GM23338 (cell line): ENCODE results near the gene CHTF8. TPM values are rescaled to one million over a fixed set of nuclear protein-coding genes. Genes with fewer than 3 reads are reported as not detected.

Source experiments
- ATAC-seq: fragments of 200-7000 bp; cut with Tn5 transposase; 3 replicates; pipeline ENCODE4 v1.9.1; 2020
- DNase-seq: peaks from one replicate; pipeline ENCODE4 v3.0.0-alpha.2; 2015; ENCODE audit warnings: low spot score
- H2AFZ ChIP-seq: fragments of 200-600 bp; sonication (generic); 2 replicates; pipeline ENCODE4 v1.8.0; 2016; ENCODE audit warnings: antibody characterized with exemption, mild to moderate bottlenecking, moderate library complexity
- H3F3A ChIP-seq: fragments of 200-600 bp; sonication (generic); replicated peaks from 2 replicates; pipeline ENCODE4 v1.8.0; 2017; ENCODE audit warnings: antibody characterized with exemption, mixed run types, low read depth
- H3K27ac ChIP-seq: fragments of 200-600 bp; sonication (generic); 2 replicates; pipeline ENCODE4 v1.6.1; 2016; ENCODE audit warnings: low read depth
- H3K27me3 ChIP-seq: fragments of 200-600 bp; sonication (generic); 2 replicates; pipeline ENCODE4 v1.8.0; 2016; ENCODE audit warnings: mild to moderate bottlenecking, mixed run types, moderate library complexity; ENCODE audit not compliant: insufficient read depth
- H3K36me3 ChIP-seq: fragments of 200-600 bp; sonication (generic); 2 replicates; pipeline ENCODE4 v1.8.0; 2016; ENCODE audit warnings: mild to moderate bottlenecking; ENCODE audit not compliant: insufficient read depth
- H3K4me1 ChIP-seq: fragments of 200-600 bp; sonication (generic); 2 replicates; pipeline ENCODE4 v1.8.0; 2016; ENCODE audit warnings: mild to moderate bottlenecking, moderate library complexity; ENCODE audit not compliant: insufficient read depth
- H3K4me2 ChIP-seq: fragments of 200-600 bp; sonication (generic); 2 replicates; pipeline ENCODE4 v1.7.1; 2017; ENCODE audit warnings: mixed run types
- H3K4me3 ChIP-seq: fragments of 200-600 bp; sonication (generic); 2 replicates; pipeline ENCODE4 v1.6.1; 2016; ENCODE audit warnings: mixed run types
- H3K79me2 ChIP-seq: fragments of 200-600 bp; sonication (generic); replicated peaks from 2 replicates; pipeline ENCODE4 v1.8.0; 2017; ENCODE audit warnings: mild to moderate bottlenecking; ENCODE audit not compliant: insufficient read depth
- H3K9me2 ChIP-seq: fragments of 200-600 bp; sonication (generic); 2 replicates; pipeline ENCODE4 v1.8.0; 2017; ENCODE audit not compliant: insufficient read depth
- H4K20me1 ChIP-seq: fragments of 200-600 bp; sonication (generic); replicated peaks from 2 replicates; pipeline ENCODE4 v1.8.0; 2017; ENCODE audit warnings: mild to moderate bottlenecking; ENCODE audit not compliant: insufficient read depth
- H3K27ac Mint-ChIP-seq: 2 replicates; pipeline ENCODE4 v1.8.0; 2020; ENCODE audit warnings: inconsistent platforms, mild to moderate bottlenecking, moderate library complexity, mixed read lengths
- H3K27me3 Mint-ChIP-seq: 3 replicates; pipeline ENCODE4 v1.8.0; 2022; ENCODE audit warnings: low read depth, mild to moderate bottlenecking, moderate library complexity, mixed read lengths, inconsistent platforms; ENCODE audit not compliant: insufficient read depth, poor library complexity
- H3K36me3 Mint-ChIP-seq: 3 replicates; pipeline ENCODE4 v1.8.0; 2021; ENCODE audit warnings: low read depth, mild to moderate bottlenecking, inconsistent platforms, moderate library complexity, mixed read lengths
- H3K4me1 Mint-ChIP-seq: 3 replicates; pipeline ENCODE4 v1.8.0; 2020; ENCODE audit warnings: mild to moderate bottlenecking, inconsistent platforms, mixed read lengths
- H3K4me3 Mint-ChIP-seq: 3 replicates; pipeline ENCODE4 v1.8.0; 2021; ENCODE audit warnings: moderate library complexity, mild to moderate bottlenecking, inconsistent platforms, mixed read lengths
- H3K9me3 Mint-ChIP-seq: 3 replicates; pipeline ENCODE4 v1.8.0; 2020; ENCODE audit warnings: moderate library complexity, mild to moderate bottlenecking, inconsistent platforms, mixed read lengths
- CREB1 ChIP-seq: fragments of 250-450 bp; sonication (Bioruptor Pico); IDR thresholded peaks from 2 replicates; pipeline ENCODE4 v1.5.0; 2020; ENCODE audit warnings: low read depth, mild to moderate bottlenecking, moderate library complexity
- CTCF ChIP-seq, 2 experiments: fragments of 200-600 bp in 1 of 2; sonication (generic) in 1 of 2; conservative IDR thresholded peaks; 2 replicates each; pipeline versions ENCODE4 v1.5.1 to v1.6.1; 2016 to 2017; ENCODE audit warnings: antibody characterized with exemption in 2 of 2, low read depth in 2 of 2, mild to moderate bottlenecking in 2 of 2, moderate library complexity in 1 of 2
- ETS1 ChIP-seq: IDR thresholded peaks from 2 replicates; pipeline ENCODE4 v1.6.1; 2016; ENCODE audit warnings: antibody characterized with exemption
- JUNB ChIP-seq: IDR thresholded peaks from one replicate; pipeline ENCODE4 v1.6.1; 2016; ENCODE audit warnings: antibody characterized with exemption; ENCODE audit not compliant: unreplicated experiment
- POLR2AphosphoS5 ChIP-seq: IDR thresholded peaks from 2 replicates; pipeline ENCODE4 v1.6.1; 2016; ENCODE audit warnings: antibody characterized with exemption, low read depth
- REST ChIP-seq: IDR thresholded peaks from one replicate; pipeline ENCODE4 v1.6.1; 2018; ENCODE audit warnings: antibody characterized with exemption; ENCODE audit not compliant: unreplicated experiment
- polyA plus RNA-seq: library from polyadenylated mRNA; unstranded; fragments of >200 nt; fragmentation: Nextera tagmentation; extraction: Ambion mirVana; gene quantifications from 2 replicates; pipeline ENCODE4 v1.2.1, GENCODE V29; 2016
- total RNA-seq: library from RNA; depleted of rRNA; stranded (reverse); fragments of >200 nt; shearing (Covaris generic); gene quantifications from 2 replicates; pipeline ENCODE4 v1.2.3, GENCODE V29; 2014

The CHTF8 gene
- total and polyA plus RNA-seq, 2 experiments from 2014 or later: 24.4 to 155 TPM

- no peak overlapping the region for H3K27ac Mint-ChIP-seq
- H2AFZ ChIP-seq: no peak overlapping the region
- H3K9me3 Mint-ChIP-seq: peaks cover 3% of the 10 kb centered on the region; the same call in 1 of the 3 replicates
- H3K4me3 Mint-ChIP-seq: no peak overlapping the region
- H3K27me3 ChIP-seq: no peaks in the 10 kb centered on the region
- peaks cover 15% of the 10 kb centered on the region for H3K27me3 Mint-ChIP-seq
- peaks cover 96% of the 10 kb centered on the region for H3K36me3 Mint-ChIP-seq
- no peak overlapping the region for H3K27ac ChIP-seq
- H3K4me1 Mint-ChIP-seq: peaks cover 37% of the 10 kb centered on the region
- H3K4me3 ChIP-seq: no peak overlapping the region
- peaks cover 33% of the 10 kb centered on the region for H3K79me2 ChIP-seq
- no peak overlapping the region for H3K4me2 ChIP-seq
- H3K4me1 ChIP-seq: peaks cover 21% of the 10 kb centered on the region
- H3F3A ChIP-seq: peaks cover 76% of the 10 kb centered on the region
- no peak for DNase-seq
- peaks cover 69% of the 10 kb centered on the region for H3K36me3 ChIP-seq
- H4K20me1 ChIP-seq: peaks cover 15% of the 10 kb centered on the region
- TF ChIP-seq POLR2AphosphoS5 (0 out of 2 replicates have a peak, but pooled peaks have one; percentile 7), CREB1 (CRISPR knock-in tag) (no peak)
- no peaks in the 10 kb centered on the region for H3K9me2 ChIP-seq
- no peak for ATAC-seq
Observed at GRCh38 chr16:69113216-69113615, 19.2 kb downstream of the CHTF8 start.

- Mint-ChIP-seq H3K9me3 (no peaks in the 10 kb centered on the region), H3K4me1 (peaks cover 42% of the 10 kb centered on the region), H3K4me3 (no peak overlapping the region), H3K27ac (0 out of 2 replicates have a peak overlapping the region, but pooled peaks have one; percentile 23), H3K36me3 (peaks cover 93% of the 10 kb centered on the region), H3K27me3 (peaks cover 21% of the 10 kb centered on the region)
- Histone ChIP-seq H2AFZ (no peak overlapping the region), H3K4me2 (no peak overlapping the region), H3K79me2 (peaks cover 41% of the 10 kb centered on the region), H3K27me3 (no peaks in the 10 kb centered on the region), H4K20me1 (peaks cover 11% of the 10 kb centered on the region), H3K9me2 (no peaks in the 10 kb centered on the region), H3K27ac (peak overlapping the region; percentile 66), H3K4me3 (no peak overlapping the region), H3K4me1 (peaks cover 23% of the 10 kb centered on the region), H3K36me3 (peaks cover 62% of the 10 kb centered on the region), H3F3A (peaks cover 74% of the 10 kb centered on the region)
- TF ChIP-seq CTCF (conservative IDR thresholded peaks at IDR 0.05; ENCODE audit: low read depth in 2 of 2) (peak; percentile 84 to 90), POLR2AphosphoS5 (peak; percentile 20), REST (no peak), ETS1 (no peak), JUNB (no peak)
- ATAC-seq: peak; percentile 85
- peak; percentile 87 for DNase-seq
Observed at GRCh38 chr16:69112285-69113129, 19.9 kb downstream of the CHTF8 start.
